Neuronal stem cell (in vitro differentiated cells): Measurements from ENCODE around the gene ZP1.

Experiments used
- DNase-seq: peaks from one replicate; pipeline ENCODE4 v3.0.0-alpha.2; 2013; ENCODE audit warnings: low spot score
- H2AFZ ChIP-seq: one replicate; pipeline ENCODE4 v1.6.1; 2013; ENCODE audit warnings: mild to moderate bottlenecking, low read length, inconsistent platforms
- H2AK5ac ChIP-seq: 2 replicates; pipeline ENCODE4 v1.6.1; 2013; ENCODE audit warnings: low read depth, mild to moderate bottlenecking, inconsistent platforms, low read length, moderate library complexity, mixed read lengths
- H2BK120ac ChIP-seq: 2 replicates; pipeline ENCODE4 v1.6.1; 2013; ENCODE audit warnings: low read depth, mild to moderate bottlenecking, inconsistent platforms, low read length, moderate library complexity, mixed read lengths
- H2BK12ac ChIP-seq: one replicate; pipeline ENCODE4 v1.6.1; 2013; ENCODE audit warnings: low read length, inconsistent platforms
- H2BK15ac ChIP-seq: 2 replicates; pipeline ENCODE4 v1.6.1; 2013; ENCODE audit warnings: mild to moderate bottlenecking, low read length, inconsistent platforms, mixed read lengths
- H2BK5ac ChIP-seq: one replicate; pipeline ENCODE4 v1.6.1; 2013; ENCODE audit warnings: inconsistent platforms, mild to moderate bottlenecking, low read length, moderate library complexity
- H3K14ac ChIP-seq: one replicate; pipeline ENCODE4 v1.6.1; 2013; ENCODE audit warnings: low read length, inconsistent platforms
- H3K18ac ChIP-seq: 2 replicates; pipeline ENCODE4 v1.6.1; 2013; ENCODE audit warnings: low read length, inconsistent platforms
- H3K23ac ChIP-seq: 2 replicates; pipeline ENCODE4 v1.6.1; 2013; ENCODE audit warnings: low read depth, mild to moderate bottlenecking, mixed read lengths, low read length, inconsistent platforms; ENCODE audit not compliant: poor library complexity
- H3K27ac ChIP-seq: replicated peaks from 3 replicates; pipeline ENCODE4 v1.5.1; 2013; ENCODE audit warnings: low read length, inconsistent platforms
- H3K27me3 ChIP-seq, 3 experiments: 2 replicates each; pipeline ENCODE4 v1.6.1; 2013; ENCODE audit warnings: low read length in 3 of 3, mild to moderate bottlenecking in 2 of 3, inconsistent platforms in 1 of 3, low read depth in 1 of 3, mixed read lengths in 1 of 3, moderate library complexity in 1 of 3; ENCODE audit not compliant: control insufficient read depth in 3 of 3, insufficient read depth in 3 of 3
- H3K36me3 ChIP-seq, 2 donors: replicated peaks in 1 of 2; 2 replicates each; pipeline ENCODE4 v1.6.1; 2013; ENCODE audit warnings: low read length in 2 of 2; ENCODE audit not compliant: control insufficient read depth in 2 of 2, insufficient read depth in 2 of 2
- H3K4ac ChIP-seq: 2 replicates; pipeline ENCODE4 v1.6.1; 2013; ENCODE audit warnings: inconsistent platforms, mild to moderate bottlenecking, low read length, moderate library complexity
- H3K4me1 ChIP-seq, 2 donors: 1 replicate in 1 of 2; 2 replicates in 1 of 2; pipeline ENCODE4 v1.6.1; 2013; ENCODE audit warnings: low read length in 2 of 2, low read depth in 1 of 2; ENCODE audit not compliant: control insufficient read depth in 2 of 2, insufficient read depth in 1 of 2
- H3K4me2 ChIP-seq: one replicate; pipeline ENCODE4 v1.6.1; 2013; ENCODE audit warnings: mild to moderate bottlenecking, low read length, inconsistent platforms; ENCODE audit not compliant: insufficient read depth, poor library complexity, severe bottlenecking
- H3K4me3 ChIP-seq, 2 donors: 2 replicates each; pipeline ENCODE4 v1.5.1; 2013; ENCODE audit warnings: low read length in 2 of 2, mild to moderate bottlenecking in 2 of 2, inconsistent platforms in 1 of 2, moderate library complexity in 1 of 2
- H3K79me1 ChIP-seq: one replicate; pipeline ENCODE4 v1.6.1; 2013; ENCODE audit warnings: low read depth, mild to moderate bottlenecking, inconsistent platforms, low read length, moderate library complexity
- H3K9ac ChIP-seq: one replicate; pipeline ENCODE4 v1.6.1; 2013; ENCODE audit warnings: mild to moderate bottlenecking, low read depth, low read length, inconsistent platforms; ENCODE audit not compliant: poor library complexity
- H3K9me3 ChIP-seq, 2 donors: replicated peaks in 1 of 2; 2 replicates each; pipeline versions ENCODE3 to v1.6.1; 2013; ENCODE audit warnings: low read length in 2 of 2, mild to moderate bottlenecking in 2 of 2, inconsistent platforms in 1 of 2, low read depth in 1 of 2, mixed read lengths in 1 of 2, moderate library complexity in 1 of 2; ENCODE audit not compliant: control insufficient read depth in 2 of 2, insufficient read depth in 1 of 2
- H4K8ac ChIP-seq: one replicate; pipeline ENCODE4 v1.6.1; 2013; ENCODE audit warnings: low read depth, mild to moderate bottlenecking, inconsistent platforms, low read length, moderate library complexity
- H4K91ac ChIP-seq: one replicate; pipeline ENCODE4 v1.6.1; 2013; ENCODE audit warnings: low read length, low read depth, mild to moderate bottlenecking, inconsistent platforms; ENCODE audit not compliant: poor library complexity
- WGBS, 2 donors: extraction: QIAGEN DNeasy Blood & Tissue Kit; methylation state at CpG; one replicate each; pipeline ENCODE4 v1.1.7; 2013; ENCODE audit warnings: missing lambda C conversion rate in 2 of 2, mixed read lengths in 1 of 2; ENCODE audit not compliant: insufficient read length in 2 of 2, insufficient replicate concordance in 1 of 2; ENCODE audit errors: extremely low coverage in 2 of 2; 5-methylcytosine and 5-hydroxymethylcytosine counted together

ZP1 gene

DNA sequence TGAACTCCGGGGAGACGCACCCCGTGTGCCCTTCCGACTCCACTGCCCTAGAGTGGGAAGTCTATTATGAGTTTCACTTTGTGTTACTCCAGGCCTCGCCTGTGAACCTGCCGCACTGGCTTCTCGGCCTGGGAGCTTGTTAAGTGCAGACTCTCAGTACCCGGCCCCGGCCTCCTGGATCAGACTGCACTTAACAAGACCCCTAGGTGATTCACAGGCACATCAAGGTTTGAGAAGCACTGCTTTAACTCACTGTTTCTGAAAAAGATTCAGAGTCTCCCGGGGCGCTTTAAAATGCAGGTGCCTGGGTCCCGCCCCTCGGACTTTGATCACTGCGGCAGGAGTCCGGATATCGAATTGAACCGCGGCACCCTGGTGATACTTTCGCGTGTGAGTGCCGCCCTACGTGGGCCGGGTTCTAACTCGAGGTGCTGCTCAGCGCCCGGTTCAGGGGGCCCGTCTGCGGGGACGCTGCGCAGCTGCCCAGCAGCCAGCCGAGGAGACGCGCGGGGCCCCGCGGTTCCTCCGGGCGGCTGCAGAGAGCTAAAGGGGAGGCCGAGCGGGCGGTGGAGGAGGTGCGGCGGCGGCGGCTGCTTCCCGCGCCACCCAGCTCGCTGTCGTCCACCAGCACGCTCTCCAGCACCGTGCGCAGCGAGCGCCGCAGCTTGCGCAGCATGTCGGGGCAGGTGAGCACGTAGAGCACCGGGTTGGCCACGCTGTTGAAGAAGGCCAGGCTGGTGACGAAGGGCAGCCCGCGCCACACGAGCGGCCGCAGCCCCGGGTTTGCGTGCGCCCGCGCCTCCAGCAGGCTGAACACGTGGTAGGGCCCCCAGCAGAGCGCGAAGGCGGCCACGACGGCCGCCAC is 15.0 kb upstream of the ZP1 start:
- peak overlapping the region; percentile 73 for H3K23ac ChIP-seq
- no peak overlapping the region for H2BK12ac ChIP-seq
- no peak overlapping the region for H2AK5ac ChIP-seq
- H4K8ac ChIP-seq, result no peak overlapping the region
- WGBS, 2 donors, result no CpG with 5 or more reads among the region's 78 CpGs
- H3K4ac ChIP-seq, result no peak overlapping the region
- DNase-seq, result no peak
- H3K4me3 ChIP-seq, result peak overlapping the region in 1 of 2 donors; percentile 49
- no peak overlapping the region for H3K9ac ChIP-seq
- H3K4me1 ChIP-seq, result no peaks in the 10 kb centered on the region
- no peak overlapping the region for H3K27ac ChIP-seq
- no peak overlapping the region for H4K91ac ChIP-seq
- peaks cover 32 to 45% of the 10 kb centered on the region in 2 donors for H3K36me3 ChIP-seq
- no peaks in the 10 kb centered on the region for H3K9me3 ChIP-seq
- H2BK15ac ChIP-seq, result no peak overlapping the region
- no peaks in the 10 kb centered on the region for H3K27me3 ChIP-seq
- no peaks in the 10 kb centered on the region for H3K79me1 ChIP-seq
- peak overlapping the region; percentile 28 for H3K18ac ChIP-seq
- H2AFZ ChIP-seq, result no peak overlapping the region
- H2BK120ac ChIP-seq, result no peak overlapping the region
- H3K4me2 ChIP-seq, result peak overlapping the region; percentile 18
- no peak overlapping the region for H2BK5ac ChIP-seq
- H3K14ac ChIP-seq, result peak overlapping the region; percentile 71

DNA sequence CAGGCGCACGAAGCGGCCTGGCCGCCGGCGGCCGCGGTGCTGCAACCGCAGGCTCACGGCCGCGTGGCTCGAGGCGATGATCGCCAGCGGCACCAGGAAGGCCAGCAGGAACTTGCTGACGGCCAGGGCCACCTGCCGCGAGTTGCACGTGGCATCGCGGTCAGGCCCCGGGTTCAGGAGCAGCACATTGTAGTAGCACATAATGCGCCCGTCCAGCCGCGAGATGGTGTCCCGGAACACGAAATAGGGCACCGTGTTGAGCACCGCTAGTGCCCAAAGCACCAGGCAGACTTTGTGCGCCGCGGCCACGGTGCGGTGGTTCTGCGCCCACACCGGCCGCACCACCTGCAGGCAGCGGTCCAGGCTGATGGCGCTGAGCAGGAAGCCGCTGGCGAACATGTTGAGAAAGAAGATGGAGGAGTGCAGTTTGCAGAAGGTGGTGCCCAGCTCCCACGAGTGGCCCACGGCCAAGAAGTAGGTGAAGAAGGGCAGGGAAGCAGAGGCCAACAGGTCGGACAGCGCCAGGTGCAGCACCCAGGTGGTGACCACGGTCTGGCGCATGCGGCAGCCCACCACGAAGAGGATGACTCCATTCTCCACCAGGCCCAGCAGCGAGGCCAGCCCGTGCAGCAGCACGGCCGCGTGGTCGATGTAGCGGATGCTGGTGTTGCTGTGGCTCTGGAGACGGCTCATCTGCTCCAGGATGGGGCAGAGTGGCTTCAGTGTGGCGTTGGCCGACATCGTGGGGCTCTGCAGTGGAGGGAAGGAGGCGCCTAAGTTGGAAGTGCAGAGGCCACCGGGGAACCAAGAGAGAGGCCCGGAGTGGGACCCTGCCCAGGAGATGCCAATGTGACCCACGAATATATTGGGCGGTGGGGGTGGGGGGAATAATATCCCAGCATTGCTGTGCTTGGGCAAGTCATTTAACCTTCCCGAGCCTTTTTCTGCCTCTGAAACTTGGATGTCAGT is 14.1 kb upstream of the ZP1 start:
- H3K27me3 ChIP-seq, result no peaks in the 10 kb centered on the region
- peak overlapping the region; percentile 11 for H3K4ac ChIP-seq
- no CpG with 5 or more reads among the region's 68 CpGs for WGBS, 2 donors

DNA sequence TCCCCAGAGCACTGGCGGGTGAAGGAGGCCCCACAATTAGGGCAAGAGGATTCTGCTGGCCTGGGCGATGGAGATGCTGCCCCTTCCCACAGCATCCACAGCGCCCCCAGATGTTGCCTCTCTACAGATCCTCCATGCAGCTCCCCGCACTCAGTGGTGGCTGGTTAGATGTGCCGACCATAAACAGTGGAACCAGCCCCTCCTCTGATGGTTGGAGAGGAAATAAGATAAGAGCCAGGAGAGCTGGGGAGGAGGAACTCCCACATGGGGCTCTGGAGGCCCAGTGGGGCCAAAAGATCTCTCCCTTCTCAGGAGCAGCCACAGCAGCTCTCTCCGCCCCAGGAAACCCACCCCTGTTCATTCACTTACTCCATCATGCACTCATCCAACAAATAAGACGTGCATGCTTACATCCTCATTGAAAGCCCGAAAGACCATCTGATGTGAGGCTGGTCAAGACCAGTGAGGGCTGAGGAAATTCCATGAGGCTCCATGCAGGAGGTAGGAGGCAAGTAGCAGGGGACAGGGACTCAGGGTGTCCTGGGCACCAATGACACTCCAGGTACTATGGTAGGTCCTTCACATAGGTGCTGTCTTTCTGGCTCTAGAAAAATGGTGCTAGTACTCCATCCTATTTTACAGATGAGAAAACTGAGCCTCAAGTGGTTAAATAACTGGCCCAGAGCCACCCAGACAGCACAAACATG is 13.0 kb upstream of the ZP1 start:
- Histone ChIP-seq H3K27me3 (no peaks in the 10 kb centered on the region), H3K4ac (no peak overlapping the region), H2AFZ (no peak overlapping the region), H3K18ac (no peak overlapping the region), H4K8ac (no peak overlapping the region), H3K23ac (no peak overlapping the region), H2AK5ac (no peak overlapping the region), H3K4me3 (no peak overlapping the region), H3K36me3 (peaks cover 19 to 25% of the 10 kb centered on the region in 2 donors), H2BK15ac (no peak overlapping the region), H2BK5ac (no peak overlapping the region), H3K4me1 (no peaks in the 10 kb centered on the region), H3K27ac (no peak overlapping the region), H2BK120ac (no peak overlapping the region), H3K4me2 (no peak overlapping the region), H2BK12ac (no peak overlapping the region), H4K91ac (no peak overlapping the region), H3K9ac (no peak overlapping the region), H3K79me1 (no peaks in the 10 kb centered on the region), H3K14ac (no peak overlapping the region), H3K9me3 (no peaks in the 10 kb centered on the region)
- no CpG with 5 or more reads among the region's 8 CpGs for WGBS, 2 donors
- no peak for DNase-seq

More for the DNA sequence above, 14.1 kb upstream of the ZP1 start:
- no peak overlapping the region for H3K27ac ChIP-seq
- no peak for DNase-seq
- peaks cover 28 to 36% of the 10 kb centered on the region in 2 donors for H3K36me3 ChIP-seq
- H4K8ac ChIP-seq, result peak overlapping the region; percentile 94
- H4K91ac ChIP-seq, result no peak overlapping the region
- H2AK5ac ChIP-seq, result no peak overlapping the region
- no peak overlapping the region for H2BK12ac ChIP-seq
- peak overlapping the region; percentile 38 for H3K9ac ChIP-seq
- no peaks in the 10 kb centered on the region for H3K4me1 ChIP-seq
- no peak overlapping the region for H2BK5ac ChIP-seq
- H3K4me2 ChIP-seq, result no peak overlapping the region
- no peaks in the 10 kb centered on the region for H3K9me3 ChIP-seq
- H2BK15ac ChIP-seq, result no peak overlapping the region
- H3K14ac ChIP-seq, result peak overlapping the region; percentile 71
- no peak overlapping the region for H2AFZ ChIP-seq
- H3K18ac ChIP-seq, result peak overlapping the region; percentile 17
- H2BK120ac ChIP-seq, result no peak overlapping the region
- H3K79me1 ChIP-seq, result no peaks in the 10 kb centered on the region
- H3K4me3 ChIP-seq, result peak overlapping the region in 1 of 2 donors; percentile 26
- peak overlapping the region; percentile 73 for H3K23ac ChIP-seq
